Adipocyte (in vitro differentiated cells): ENCODE measurements around the gene ZBTB20.

Experiments used
- DNase-seq: peaks from one replicate; pipeline ENCODE4 v3.0.0-alpha.2; 2015; ENCODE audit warnings: low read depth
- H3K27me3 ChIP-seq: replicated peaks from 2 replicates; pipeline ENCODE4 v1.7.0; 2013; ENCODE audit warnings: mild to moderate bottlenecking, low read length, moderate library complexity; ENCODE audit not compliant: control insufficient read depth, insufficient read depth
- H3K36me3 ChIP-seq: 2 replicates; pipeline ENCODE4 v1.7.0; 2013; ENCODE audit warnings: low read length, mild to moderate bottlenecking, moderate library complexity; ENCODE audit not compliant: control insufficient read depth, insufficient read depth, severe bottlenecking
- H3K4me1 ChIP-seq: 2 replicates; pipeline ENCODE4 v1.7.0; 2013; ENCODE audit warnings: mild to moderate bottlenecking, low read length, moderate library complexity; ENCODE audit not compliant: control insufficient read depth, insufficient read depth
- H3K4me3 ChIP-seq: 2 replicates; pipeline ENCODE4 v1.7.0; 2013; ENCODE audit warnings: mild to moderate bottlenecking, low read length, moderate library complexity
- H3K9ac ChIP-seq: 2 replicates; pipeline ENCODE4 v1.7.0; 2013; ENCODE audit warnings: mild to moderate bottlenecking, low read length, moderate library complexity
- H3K9me3 ChIP-seq: 2 replicates; pipeline ENCODE4 v1.7.0; 2013; ENCODE audit warnings: mild to moderate bottlenecking, low read length, moderate library complexity; ENCODE audit not compliant: control insufficient read depth

The ZBTB20 gene

GRCh38 chr3:114307832-114308231, 839.3 kb downstream of the ZBTB20 start:
- no peak overlapping the region for H3K4me3 ChIP-seq
- no peaks in the 10 kb centered on the region for H3K4me1 ChIP-seq
- no peaks in the 10 kb centered on the region for H3K27me3 ChIP-seq
- H3K9ac ChIP-seq = no peak overlapping the region
- no peaks in the 10 kb centered on the region for H3K9me3 ChIP-seq
- no peak for DNase-seq
- no peaks in the 10 kb centered on the region for H3K36me3 ChIP-seq

- Histone ChIP-seq H3K4me3 (no peak overlapping the region), H3K36me3 (no peaks in the 10 kb centered on the region), H3K4me1 (no peaks in the 10 kb centered on the region), H3K9me3 (no peaks in the 10 kb centered on the region), H3K27me3 (no peaks in the 10 kb centered on the region), H3K9ac (no peak overlapping the region)
- no peak for DNase-seq
Measured at GRCh38 chr3:114307222-114307830, 839.8 kb downstream of the ZBTB20 start.

GRCh38 chr3:114299941-114300624, 847.0 kb downstream of the ZBTB20 start:
- DNase-seq = no peak
- Histone ChIP-seq H3K27me3 (no peaks in the 10 kb centered on the region), H3K4me1 (no peaks in the 10 kb centered on the region), H3K9ac (no peak overlapping the region), H3K36me3 (no peaks in the 10 kb centered on the region), H3K4me3 (no peak overlapping the region), H3K9me3 (peaks cover 2% of the 10 kb centered on the region)

- DNase-seq = peak; percentile 17
- H3K4me3 ChIP-seq = no peak overlapping the region
- H3K4me1 ChIP-seq = no peaks in the 10 kb centered on the region
- H3K9me3 ChIP-seq = peaks cover 2% of the 10 kb centered on the region
- no peak overlapping the region for H3K9ac ChIP-seq
- no peaks in the 10 kb centered on the region for H3K36me3 ChIP-seq
- no peaks in the 10 kb centered on the region for H3K27me3 ChIP-seq
Measured at GRCh38 chr3:114299421-114299820, 847.7 kb downstream of the ZBTB20 start.

- Histone ChIP-seq H3K36me3 (no peaks in the 10 kb centered on the region), H3K9me3 (peaks cover 2% of the 10 kb centered on the region), H3K9ac (no peak overlapping the region), H3K27me3 (no peaks in the 10 kb centered on the region), H3K4me3 (no peak overlapping the region), H3K4me1 (no peaks in the 10 kb centered on the region)
- DNase-seq = no peak
Measured at GRCh38 chr3:114295946-114296345, 851.1 kb downstream of the ZBTB20 start.

- Histone ChIP-seq H3K27me3 (no peaks in the 10 kb centered on the region), H3K9ac (no peak overlapping the region), H3K36me3 (no peaks in the 10 kb centered on the region), H3K4me3 (no peak overlapping the region), H3K9me3 (no peaks in the 10 kb centered on the region), H3K4me1 (no peaks in the 10 kb centered on the region)
- no peak for DNase-seq
Measured at GRCh38 chr3:114294940-114295480, 852.1 kb downstream of the ZBTB20 start.

- no peaks in the 10 kb centered on the region for H3K9me3 ChIP-seq
- H3K4me1 ChIP-seq = no peaks in the 10 kb centered on the region
- H3K36me3 ChIP-seq = no peaks in the 10 kb centered on the region
- no peaks in the 10 kb centered on the region for H3K27me3 ChIP-seq
- H3K4me3 ChIP-seq = no peak within 1 kb of the TSS
- no peak within 1 kb of the TSS for H3K9ac ChIP-seq
- no peak for DNase-seq
Measured at GRCh38 chr3:114293838-114294535, 853.1 kb downstream of the ZBTB20 start, which contains the start of gene TIGIT. TIGIT (plus strand) TSS chr3:114294028; CDS start chr3:114294062, 34 bp downstream.

GRCh38 chr3:114290911-114291901, 855.9 kb downstream of the ZBTB20 start:
- Histone ChIP-seq H3K4me1 (no peaks in the 10 kb centered on the region), H3K27me3 (no peaks in the 10 kb centered on the region), H3K36me3 (no peaks in the 10 kb centered on the region), H3K9ac (no peak overlapping the region), H3K4me3 (no peak overlapping the region), H3K9me3 (no peaks in the 10 kb centered on the region)
- peak; percentile 24 for DNase-seq

GRCh38 chr3:114286266-114286665, 860.8 kb downstream of the ZBTB20 start:
- H3K9me3 ChIP-seq = no peaks in the 10 kb centered on the region
- H3K9ac ChIP-seq = no peak overlapping the region
- no peak overlapping the region for H3K4me3 ChIP-seq
- DNase-seq = no peak
- no peaks in the 10 kb centered on the region for H3K27me3 ChIP-seq
- H3K36me3 ChIP-seq = no peaks in the 10 kb centered on the region
- H3K4me1 ChIP-seq = no peaks in the 10 kb centered on the region

- DNase-seq = no peak
- Histone ChIP-seq H3K4me3 (no peak overlapping the region), H3K4me1 (no peaks in the 10 kb centered on the region), H3K9me3 (no peaks in the 10 kb centered on the region), H3K36me3 (no peaks in the 10 kb centered on the region), H3K27me3 (no peaks in the 10 kb centered on the region), H3K9ac (no peak overlapping the region)
Measured at GRCh38 chr3:114285648-114286230, 861.3 kb downstream of the ZBTB20 start.
